Lung (tissue), 12 donors: ENCODE results near the gene EGFLAM. TPM values are rescaled to one million over a fixed set of nuclear protein-coding genes. Genes with fewer than 3 reads are reported as not detected.

Experiments
- ATAC-seq: fragments of 200-7000 bp; cut with Tn5 transposase; one replicate; pipeline ENCODE4 v1.9.1; 2020; ENCODE audit warnings: moderate number of reproducible peaks; ENCODE audit not compliant: insufficient read depth, low FRiP score
- DNase-seq, 3 donors: peaks; one replicate each; pipeline ENCODE4 v3.0.0-alpha.2; 2013 to 2017
- H3K27ac ChIP-seq, 2 donors: one replicate each; pipeline ENCODE4 v1.5.1; 2013; ENCODE audit warnings: mild to moderate bottlenecking in 2 of 2, moderate library complexity in 2 of 2, control low read depth in 1 of 2, inconsistent platforms in 1 of 2, low read depth in 1 of 2, low read length in 1 of 2
- H3K27me3 ChIP-seq, 3 donors: one replicate each; pipeline ENCODE4 v1.5.1; 2013; ENCODE audit warnings: low read length in 2 of 3; ENCODE audit not compliant: control insufficient read depth in 3 of 3, insufficient read depth in 3 of 3
- H3K36me3 ChIP-seq, 4 donors: one replicate each; pipeline ENCODE4 v1.5.1; 2013; ENCODE audit warnings: low read length in 4 of 4, mild to moderate bottlenecking in 1 of 4, moderate library complexity in 1 of 4; ENCODE audit not compliant: control insufficient read depth in 4 of 4, insufficient read depth in 4 of 4
- H3K4me1 ChIP-seq, 5 donors: one replicate each; pipeline ENCODE4 v1.5.1; 2013; ENCODE audit warnings: low read length in 5 of 5, mild to moderate bottlenecking in 2 of 5, moderate library complexity in 1 of 5; ENCODE audit not compliant: control insufficient read depth in 5 of 5, insufficient read depth in 5 of 5
- H3K4me3 ChIP-seq: one replicate; pipeline ENCODE4 v1.5.1; 2013; ENCODE audit warnings: mild to moderate bottlenecking, control low read depth, moderate library complexity
- H3K9ac ChIP-seq, 2 donors: one replicate each; pipeline ENCODE4 v1.5.1; 2013; ENCODE audit warnings: low read length in 2 of 2, control low read depth in 1 of 2; ENCODE audit not compliant: insufficient read depth in 1 of 2
- H3K9me3 ChIP-seq, 4 donors: one replicate each; pipeline ENCODE4 v1.5.1; 2013; ENCODE audit warnings: low read length in 3 of 4, mild to moderate bottlenecking in 1 of 4, moderate library complexity in 1 of 4; ENCODE audit not compliant: control insufficient read depth in 4 of 4, insufficient read depth in 3 of 4
- CTCF ChIP-seq: IDR thresholded peaks from 2 replicates; pipeline ENCODE4 v1.5.1; 2012; ENCODE audit warnings: mild to moderate bottlenecking; ENCODE audit errors: control extremely low read depth, extremely low read depth
- WGBS, 2 donors: extraction: QIAGEN DNeasy Blood & Tissue Kit; methylation state at CpG; one replicate each; pipeline ENCODE4 v1.1.7; 2013; 5-methylcytosine and 5-hydroxymethylcytosine counted together
- polyA plus RNA-seq, 2 donors: library from polyadenylated mRNA; stranded (reverse); fragments of 200-250 nt; gene quantifications; one replicate each; pipeline ENCODE4 v1.2.1, GENCODE V29; 2013
- total RNA-seq, 2 donors: library from RNA; depleted of rRNA in 1 of 2; stranded (reverse); fragments of >200 nt in 1 of 2; gene quantifications; one replicate each; pipeline ENCODE4 v1.2.1, GENCODE V29; 2014 to 2021
- donor health status: control.
- donor health status: control.
- donor health status: Bipolar disorder and iron deficiency.
- donor health status: healthy.
- donor health status: DM: yes; HTN: yes; CAD: no.

Gene EGFLAM
- total and polyA plus RNA-seq, 4 donors = 0.41 to 7.6 (median 1.3) TPM

DNA sequence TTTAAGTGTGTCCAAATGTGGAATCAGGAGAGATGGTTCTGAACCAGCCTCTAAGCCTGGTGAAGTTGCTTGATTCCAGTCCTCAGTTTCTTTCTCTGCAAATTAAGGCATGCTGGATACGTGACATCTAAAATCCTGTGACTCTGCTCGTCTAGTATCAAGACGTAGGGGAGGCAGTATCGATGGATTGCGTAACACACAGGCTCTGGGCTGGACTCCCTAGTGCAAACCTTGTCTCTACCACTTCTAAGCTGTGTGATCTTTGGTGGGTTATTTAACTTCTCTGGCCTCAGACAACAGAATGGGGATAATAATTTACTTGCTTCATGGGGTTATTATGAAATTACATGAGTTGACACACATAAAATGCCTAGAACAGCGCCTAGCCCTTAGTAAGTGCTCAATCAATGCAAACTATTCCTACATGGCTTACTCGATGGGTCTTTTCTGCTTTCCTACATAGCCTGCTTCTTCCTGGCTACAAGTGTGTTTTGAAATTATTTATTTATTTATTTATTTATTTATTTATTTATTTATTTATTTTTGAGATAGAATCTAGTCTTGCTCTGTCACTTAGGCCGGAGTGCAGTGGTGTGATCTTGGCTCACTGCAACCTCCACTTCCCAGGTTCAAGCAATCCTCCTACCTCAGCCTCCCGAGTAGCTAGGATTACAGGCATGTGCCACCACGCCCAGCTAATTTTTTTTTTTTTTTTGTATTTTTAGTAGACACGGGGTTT lies 102.1 kb downstream of the EGFLAM start:
- Histone ChIP-seq H3K4me3 (no peak overlapping the region), H3K27me3 (no peaks in the 10 kb centered on the region), H3K27ac (no peak overlapping the region), H3K4me1 (no peaks in the 10 kb centered on the region), H3K9me3 (no peaks in the 10 kb centered on the region), H3K9ac (no peak overlapping the region), H3K36me3 (no peaks in the 10 kb centered on the region)
- ATAC-seq (no peak), DNase-seq (no peak)
- 92 to 93% methylated on average over 11 of the region's 11 CpGs for WGBS, 2 donors
- TF ChIP-seq CTCF = no peak

- WGBS, 2 donors = 90 to 94% methylated on average over 3 of the region's 3 CpGs
- no peak for TF ChIP-seq CTCF
- H3K27me3 ChIP-seq = no peaks in the 10 kb centered on the region
These were observed 104.4 kb downstream of the EGFLAM start for GRCh38 chr5:38362713-38363112.

DNA sequence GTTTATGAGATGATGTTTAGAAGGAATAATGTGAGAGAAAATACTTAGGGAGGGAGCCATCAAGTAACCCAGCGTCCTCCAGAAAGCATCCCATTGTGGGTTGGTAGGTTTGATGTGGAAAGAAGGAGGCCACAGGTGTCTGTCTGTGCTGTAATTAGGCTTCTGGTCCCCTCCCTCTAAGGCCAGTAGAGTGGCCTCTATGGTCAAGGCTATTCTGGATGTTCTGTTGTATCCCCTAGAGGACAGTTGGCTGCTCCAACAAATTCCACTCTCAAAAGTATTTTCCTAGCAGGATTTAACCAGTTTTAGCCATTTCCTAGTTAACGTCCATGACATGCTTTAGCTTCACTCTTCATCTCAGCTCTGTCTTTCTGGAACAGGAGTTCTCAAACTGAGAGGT lies 106.5 kb downstream of the EGFLAM start:
- H3K9ac ChIP-seq = no peak overlapping the region
- H3K4me3 ChIP-seq = no peak overlapping the region
- H3K4me1 ChIP-seq = peaks cover 0 to 3% (median 2%) of the 10 kb centered on the region in 5 donors
- H3K9me3 ChIP-seq = no peaks in the 10 kb centered on the region
- DNase-seq = no peak
- no peak for ATAC-seq
- TF ChIP-seq CTCF = no peak
- H3K27ac ChIP-seq = no peak overlapping the region
- H3K27me3 ChIP-seq = no peaks in the 10 kb centered on the region
- 76 to 89% methylated on average over 2 of the region's 2 CpGs for WGBS, 2 donors
- H3K36me3 ChIP-seq = no peaks in the 10 kb centered on the region

More at GRCh38 chr5:38362713-38363112, 104.4 kb downstream of the EGFLAM start:
- H3K9me3 ChIP-seq = no peaks in the 10 kb centered on the region
- no peak overlapping the region for H3K27ac ChIP-seq
- H3K9ac ChIP-seq = no peak overlapping the region
- no peak overlapping the region for H3K4me3 ChIP-seq
- DNase-seq = no peak
- ATAC-seq = no peak
- H3K4me1 ChIP-seq = no peaks in the 10 kb centered on the region
- H3K36me3 ChIP-seq = no peaks in the 10 kb centered on the region
